HG02840 (cell line): ENCODE data around the gene TSEN2.
"Not testable (repeated sequence)": the region's sequence is repeated elsewhere in the genome, so short reads cannot be mapped to it uniquely, and the experiment has no call there.

Experiments used
- ATAC-seq: cut with Tn5 transposase; IDR thresholded peaks from one replicate; pipeline ENCODE4 v1.9.1; 2021; ENCODE audit warnings: mild to moderate bottlenecking, moderate library complexity, moderate number of reproducible peaks; ENCODE audit not compliant: unreplicated experiment, low FRiP score

TSEN2 gene

GRCh38 chr3:12484198-12484982, at the start of gene TSEN2:
Gene TSEN2 (plus strand): TSS chr3:12484480. CDS start chr3:12489801, 5,321 bp downstream.
- peak; percentile 92 for ATAC-seq

GRCh38 chr3:12436514-12437220, 47.6 kb upstream of the TSEN2 start:
- no peak for ATAC-seq

GRCh38 chr3:12437221-12437605, 47.1 kb upstream of the TSEN2 start:
- ATAC-seq: no peak

GRCh38 chr3:12437861-12438260, 46.4 kb upstream of the TSEN2 start:
- ATAC-seq: no peak

DNA sequence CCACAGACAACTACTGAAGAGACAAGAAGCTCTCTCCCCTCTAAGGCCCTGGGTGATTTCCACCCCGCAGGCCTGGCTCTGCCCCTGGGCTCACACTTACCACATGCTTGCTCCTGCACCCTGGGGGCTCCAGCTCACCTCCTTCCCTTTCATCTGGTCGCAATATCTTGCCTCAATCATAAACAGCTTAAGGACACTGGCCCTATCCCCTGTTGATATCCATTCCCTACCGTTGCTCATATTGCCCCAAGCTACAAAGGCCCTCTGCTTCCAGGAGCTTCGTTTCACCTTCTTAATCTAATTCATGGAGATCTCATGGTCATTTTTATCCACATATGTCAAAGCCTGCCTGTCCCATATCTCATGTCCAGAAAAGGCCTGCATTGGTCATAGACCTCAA, 46.0 kb upstream of the TSEN2 start:
- ATAC-seq: no peak

DNA sequence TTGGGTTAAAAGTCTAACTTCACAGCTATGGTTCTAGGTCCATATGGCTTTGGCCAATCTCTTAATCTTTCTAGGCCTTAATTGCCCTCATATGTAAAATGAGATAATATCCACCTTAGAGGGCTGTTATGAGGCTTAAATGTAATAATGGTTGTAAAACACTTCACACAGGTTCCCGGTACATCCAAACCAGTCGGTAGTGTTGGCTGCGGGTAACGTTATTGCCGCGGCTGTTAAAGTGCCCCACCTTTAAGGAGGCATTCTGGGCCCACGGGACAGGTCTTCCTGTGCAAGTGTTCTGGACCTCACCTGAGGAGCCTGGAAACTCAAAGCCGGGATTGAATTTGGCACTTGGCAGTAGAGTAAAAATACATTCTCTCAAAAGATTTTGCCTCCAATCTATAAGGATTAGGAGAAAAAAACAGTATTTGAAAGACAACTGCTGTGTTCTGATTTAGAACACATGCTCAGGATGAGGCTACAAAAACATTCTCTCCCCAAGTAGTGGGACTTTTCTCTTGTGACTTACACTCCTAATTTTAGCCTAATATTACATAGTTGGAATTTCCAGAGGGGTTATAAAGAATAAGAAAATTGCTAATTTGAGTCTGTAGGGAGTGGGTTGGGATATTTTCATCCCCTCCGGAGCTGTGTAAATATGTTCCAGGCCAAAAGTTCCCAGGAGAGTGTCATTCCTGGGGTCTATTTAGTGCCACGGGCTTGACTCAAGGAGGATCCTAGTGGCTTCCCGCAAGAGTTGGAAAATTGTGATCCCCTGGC, 44.9 kb upstream of the TSEN2 start:
- ATAC-seq: no peak

- ATAC-seq: no peak
These were observed 43.2 kb upstream of the TSEN2 start for GRCh38 chr3:12440927-12441714.

DNA sequence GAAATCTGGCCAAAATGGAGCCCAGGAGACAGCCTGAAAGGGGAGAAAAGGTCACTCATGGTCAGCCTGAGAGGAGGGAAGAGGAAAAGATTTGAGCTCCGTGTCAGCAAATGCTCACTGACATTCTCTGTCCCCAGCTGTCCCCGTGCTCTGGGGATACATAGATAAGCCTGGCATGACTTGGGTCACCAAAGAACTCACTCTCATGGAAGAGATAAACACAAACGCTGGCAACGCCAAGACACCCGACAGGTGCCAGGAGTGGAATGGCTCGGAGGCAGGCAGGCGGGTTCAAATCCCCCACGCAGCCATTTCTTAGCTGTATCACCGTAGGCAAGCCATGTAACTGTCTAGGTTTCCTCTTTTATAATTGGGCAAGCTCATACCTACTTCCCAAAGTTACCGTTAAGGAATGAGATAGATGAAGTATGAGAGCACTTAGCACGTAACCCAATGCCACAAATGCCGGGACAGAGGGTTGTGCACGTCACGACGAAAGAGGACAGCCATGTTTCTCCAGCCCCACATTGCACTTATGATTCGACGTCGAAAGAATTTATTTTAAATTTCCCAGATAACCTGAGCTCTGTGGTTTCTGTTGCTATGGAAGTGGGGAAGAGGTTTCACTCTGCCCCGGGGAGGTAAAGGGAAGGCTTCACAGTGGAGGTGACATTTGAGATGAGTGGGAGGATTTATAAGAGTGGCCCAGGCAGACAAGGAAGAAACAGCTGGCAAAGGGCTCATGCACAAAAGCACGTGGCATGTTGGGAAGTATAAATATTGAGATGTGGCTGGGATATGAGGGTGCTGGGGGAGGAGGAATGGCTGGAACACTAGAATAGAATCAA, 41.4 kb upstream of the TSEN2 start:
- ATAC-seq: no peak

DNA sequence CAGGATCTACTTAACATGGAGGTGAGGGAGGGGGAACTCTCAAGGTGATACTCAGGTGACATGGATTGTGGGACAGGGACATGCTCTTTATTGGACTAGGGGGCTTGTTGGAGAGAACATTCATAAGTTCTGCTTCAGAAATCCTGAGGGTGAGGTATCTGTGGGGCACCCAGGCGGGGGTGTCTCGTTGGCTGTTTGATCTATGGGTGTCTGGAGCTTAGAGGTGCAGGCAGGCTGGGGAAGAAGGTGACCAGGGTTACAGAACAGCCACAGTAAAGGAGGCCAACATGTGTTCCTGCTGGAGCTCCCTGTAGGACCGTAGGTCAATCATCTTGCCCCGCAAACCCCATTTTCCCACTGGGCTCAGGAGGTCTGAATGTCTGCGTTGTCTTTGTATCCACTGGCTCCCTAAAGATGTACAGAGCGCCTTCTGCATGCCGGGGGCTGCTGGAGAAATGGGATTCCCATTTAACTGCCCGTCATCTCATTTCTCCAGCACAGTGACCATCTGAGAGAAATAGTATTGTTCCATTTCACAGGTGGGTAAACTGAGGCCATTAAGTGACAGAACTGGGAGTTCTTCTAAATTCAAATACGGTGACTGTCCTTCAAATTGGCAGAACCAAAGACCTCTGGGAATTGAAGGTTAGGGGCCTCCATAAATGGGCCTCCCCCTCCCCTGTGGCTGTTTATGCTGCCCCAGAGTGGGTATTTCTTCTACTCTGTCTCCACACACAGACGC, 40.3 kb upstream of the TSEN2 start:
- ATAC-seq: no peak

- no peak for ATAC-seq
These were observed 39.5 kb upstream of the TSEN2 start for GRCh38 chr3:12444582-12445471.

DNA sequence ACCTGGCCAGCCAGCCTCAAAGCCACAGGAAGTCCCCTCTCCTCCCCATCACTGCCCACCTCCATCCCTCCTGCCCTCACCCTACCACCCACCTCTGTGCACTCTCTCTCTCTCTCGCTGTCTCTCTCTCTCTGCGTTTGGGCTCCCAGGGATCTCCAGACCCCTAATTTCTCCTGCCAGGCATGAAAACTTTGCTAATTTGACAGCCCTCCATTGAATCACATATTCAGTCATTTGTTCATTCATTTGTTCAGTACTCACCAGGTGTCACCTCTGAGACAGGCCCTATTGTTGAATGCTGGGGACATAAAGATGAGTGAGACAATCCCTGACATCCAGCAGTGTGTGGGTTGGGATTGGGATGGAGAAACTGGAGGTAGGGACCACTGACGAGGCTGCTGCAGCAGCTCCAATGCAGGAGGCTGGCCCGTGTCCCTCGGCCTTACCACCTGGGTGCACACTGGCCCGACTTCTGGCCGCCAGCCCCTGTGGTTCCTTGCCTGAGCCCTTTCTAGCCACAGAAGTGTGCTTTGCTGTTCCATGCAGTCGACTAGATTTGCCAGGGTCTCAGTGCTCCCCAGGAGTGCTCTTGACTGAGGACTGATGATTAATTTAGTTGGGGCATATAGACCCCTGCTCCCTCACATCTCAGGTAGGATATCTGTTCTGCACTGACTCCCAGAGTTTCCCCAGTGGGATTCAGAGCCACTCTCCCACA, 38.6 kb upstream of the TSEN2 start:
- ATAC-seq: no peak

DNA sequence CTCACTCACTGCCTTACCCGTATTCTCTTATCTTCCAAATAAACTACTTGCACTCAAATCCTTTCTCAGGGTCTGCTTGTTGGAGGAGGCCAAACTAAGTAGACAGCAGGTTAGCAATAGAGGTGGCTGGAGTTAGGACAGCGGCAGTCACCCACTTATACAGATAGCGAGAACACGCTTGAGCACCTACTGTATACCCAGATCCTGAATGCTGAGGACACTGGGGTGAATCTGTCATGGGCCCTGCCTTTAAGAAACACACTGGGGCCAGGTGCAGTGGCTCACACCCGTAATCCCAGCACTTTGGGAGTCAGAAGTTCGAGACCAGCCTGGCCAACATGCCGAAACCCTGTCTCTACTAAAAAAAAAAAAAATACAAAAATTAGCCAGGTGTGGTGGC, 38.0 kb upstream of the TSEN2 start:
- no peak for ATAC-seq

- ATAC-seq: no peak
These were observed 37.2 kb upstream of the TSEN2 start for GRCh38 chr3:12447075-12447474.

DNA sequence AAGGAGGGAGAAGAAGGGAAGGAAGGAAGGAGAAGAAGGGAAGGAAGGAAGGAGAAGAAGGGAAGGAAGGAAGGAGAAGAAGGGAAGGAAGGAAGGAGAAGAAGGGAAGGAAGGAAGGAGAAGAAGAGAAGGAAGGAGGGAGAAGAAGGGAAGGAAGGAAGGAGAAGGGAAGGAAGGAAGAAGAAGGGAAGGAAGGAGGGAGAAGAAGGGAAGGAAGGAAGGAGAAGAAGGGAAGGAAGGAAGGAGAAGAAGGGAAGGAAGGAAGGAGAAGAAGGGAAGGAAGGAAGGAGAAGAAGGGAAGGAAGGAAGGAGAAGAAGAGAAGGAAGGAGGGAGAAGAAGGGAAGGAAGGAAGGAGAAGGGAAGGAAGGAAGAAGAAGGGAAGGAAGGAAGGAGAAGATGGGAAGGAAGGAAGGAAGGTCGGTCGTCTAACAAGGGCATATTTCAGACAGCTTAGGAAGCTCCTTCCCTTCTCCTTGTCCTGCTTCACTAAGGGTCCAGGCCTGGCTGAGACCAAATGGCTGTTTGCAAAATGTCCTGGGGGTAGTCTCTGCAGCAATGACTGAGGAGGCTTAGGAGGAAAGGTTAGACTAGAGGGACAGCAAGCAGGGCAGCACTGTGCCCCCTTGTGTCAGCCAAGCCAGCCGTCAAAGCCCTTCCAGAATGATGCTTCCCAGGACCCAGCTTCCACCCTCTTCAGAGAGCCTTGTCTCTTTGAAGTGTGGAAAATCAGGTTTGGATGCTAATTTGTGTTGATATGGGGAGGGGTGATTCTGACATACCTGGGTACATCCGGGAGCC, 35.7 kb upstream of the TSEN2 start:
- ATAC-seq: not testable (repeated sequence)

- no peak for ATAC-seq
These were observed 34.2 kb upstream of the TSEN2 start for GRCh38 chr3:12449889-12450682.

GRCh38 chr3:12451481-12451880, 32.8 kb upstream of the TSEN2 start:
- no peak for ATAC-seq
